ENCODE data around the gene SLC26A9.

SLC26A9 gene

GRCh38 chr1:205943245-205943644 is at the start of gene SLC26A9:
SLC26A9 (minus strand) TSS chr1:205943456; CDS start chr1:205935820, 7,636 bp downstream.
- H3K27ac Mint-ChIP-seq: no peak within 1 kb of the TSS
- H3K36me3 Mint-ChIP-seq: no peaks in the 10 kb centered on the region
- ATAC-seq (no peak), DNase-seq (ENCODE audit: low spot score in 2 of 2) (no peak)
- no peak within 1 kb of the TSS for H3K4me3 Mint-ChIP-seq
- no peaks in the 10 kb centered on the region for H3K9me3 Mint-ChIP-seq
- H3K4me1 Mint-ChIP-seq: no peaks in the 10 kb centered on the region

DNA sequence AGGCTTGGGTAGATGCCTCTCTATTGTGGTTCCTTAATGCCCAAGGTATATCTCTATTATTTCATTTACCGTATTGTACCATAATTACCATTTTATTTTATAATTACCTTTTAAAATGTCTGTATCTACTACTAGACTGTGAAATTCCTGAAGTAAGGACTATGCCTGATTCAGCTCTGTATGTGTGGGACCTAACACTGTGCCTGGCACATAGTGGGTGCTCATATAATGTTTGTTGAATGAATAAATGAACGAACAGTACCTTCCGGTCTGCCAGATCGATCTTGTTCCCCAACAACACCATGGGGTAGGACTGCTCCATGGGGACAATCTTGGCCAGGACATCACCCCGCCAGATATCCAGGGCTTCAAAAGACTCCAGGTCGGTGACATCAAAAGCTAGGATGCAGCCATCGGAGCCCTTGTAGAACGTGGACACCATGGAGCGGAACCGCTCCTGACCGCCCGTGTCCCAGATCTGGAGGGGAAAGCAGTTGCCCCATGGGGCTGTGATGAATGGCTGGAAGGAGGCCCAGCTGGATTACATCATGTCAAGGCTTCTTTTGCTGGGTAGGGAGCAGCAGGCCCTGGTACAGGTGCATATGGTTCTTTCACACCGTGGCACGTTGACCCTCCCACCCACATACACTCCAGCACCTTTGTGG is 49.1 kb upstream of the SLC26A9 start:
- ATAC-seq: no peak
- no peaks in the 10 kb centered on the region for H3K36me3 Mint-ChIP-seq
- no peak overlapping the region for H3K4me3 Mint-ChIP-seq
- no peak for DNase-seq (ENCODE audit: low spot score in 2 of 2)
- no peaks in the 10 kb centered on the region for H3K9me3 Mint-ChIP-seq
- no peak overlapping the region for H3K27ac Mint-ChIP-seq
- H3K4me1 Mint-ChIP-seq: peaks cover 9% of the 10 kb centered on the region

DNA sequence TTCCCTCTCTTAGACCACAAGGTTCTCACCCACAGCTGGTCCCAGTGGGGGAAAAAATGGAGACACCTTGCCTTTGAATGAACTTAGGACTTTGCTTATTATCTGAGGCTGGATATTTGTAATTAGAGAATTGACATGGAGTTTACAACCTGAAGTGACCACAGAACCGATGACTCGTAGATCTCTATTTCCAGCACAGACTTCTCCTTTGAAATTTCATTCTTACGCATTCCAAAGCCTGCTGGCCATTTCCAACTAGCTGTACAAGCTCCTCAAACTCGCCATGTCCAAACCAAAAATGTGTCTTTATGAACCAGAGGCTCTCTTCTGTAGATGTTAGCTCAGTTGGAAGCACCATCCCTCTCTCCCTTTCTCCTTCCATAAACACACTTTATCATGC is 48.0 kb upstream of the SLC26A9 start:
- Mint-ChIP-seq H3K4me1 (peaks cover under 1% of the 10 kb centered on the region), H3K9me3 (no peaks in the 10 kb centered on the region), H3K36me3 (no peaks in the 10 kb centered on the region), H3K4me3 (no peak overlapping the region), H3K27ac (no peak overlapping the region)
- DNase-seq (ENCODE audit: low spot score in 2 of 2) (no peak), ATAC-seq (no peak)

DNA sequence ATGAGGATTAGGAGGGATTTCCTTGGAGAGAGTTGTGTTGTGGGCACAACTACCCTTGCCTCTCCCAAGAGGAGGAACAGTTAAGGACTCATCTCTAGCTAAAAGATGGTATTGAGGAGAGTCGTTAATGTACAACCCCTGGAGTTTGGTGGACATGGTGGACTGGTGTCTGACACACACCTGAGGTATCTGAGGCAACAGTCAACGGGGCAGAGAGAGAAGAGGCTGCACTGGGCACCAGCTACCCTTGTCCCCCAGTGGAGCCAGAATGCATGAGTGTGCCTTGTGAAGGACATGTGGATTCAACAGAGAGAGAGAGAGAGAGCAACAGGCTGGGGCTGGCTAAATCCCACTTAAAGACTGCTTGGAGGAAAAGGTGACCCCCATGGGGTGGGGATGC is 47.0 kb upstream of the SLC26A9 start:
- Mint-ChIP-seq H3K9me3 (no peaks in the 10 kb centered on the region), H3K27ac (no peak overlapping the region), H3K4me1 (no peaks in the 10 kb centered on the region), H3K36me3 (no peaks in the 10 kb centered on the region), H3K4me3 (no peak overlapping the region)
- no peak for DNase-seq (ENCODE audit: low spot score in 2 of 2)
- peak; percentile 13 for ATAC-seq

DNA sequence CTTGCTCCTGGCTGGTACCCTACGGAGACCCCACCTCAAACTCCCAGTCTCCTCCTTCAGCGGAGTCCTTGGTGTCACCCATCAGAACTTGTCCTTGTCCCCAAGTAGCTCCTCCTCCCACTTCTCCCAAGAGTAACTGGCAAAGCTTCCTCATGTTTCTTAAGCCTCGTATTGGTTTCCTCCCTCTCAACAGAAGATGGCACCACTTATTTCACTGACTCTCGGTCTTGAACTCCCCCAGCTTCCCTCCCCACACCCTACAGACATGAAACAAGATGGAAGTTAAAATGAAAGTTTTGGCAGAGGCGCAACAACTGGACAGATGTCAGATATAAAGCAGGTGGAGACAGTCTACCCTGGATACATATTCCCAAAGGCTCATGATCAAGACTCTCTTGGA is 46.5 kb upstream of the SLC26A9 start:
- Mint-ChIP-seq H3K9me3 (no peaks in the 10 kb centered on the region), H3K4me3 (no peak overlapping the region), H3K36me3 (no peaks in the 10 kb centered on the region), H3K4me1 (no peaks in the 10 kb centered on the region), H3K27ac (no peak overlapping the region)
- DNase-seq (ENCODE audit: low spot score in 2 of 2) (no peak), ATAC-seq (no peak)

- no peaks in the 10 kb centered on the region for H3K9me3 Mint-ChIP-seq
- no peak for ATAC-seq
- no peak for DNase-seq (ENCODE audit: low spot score in 2 of 2)
- no peak overlapping the region for H3K4me3 Mint-ChIP-seq
- H3K27ac Mint-ChIP-seq: no peak overlapping the region
- H3K4me1 Mint-ChIP-seq: no peaks in the 10 kb centered on the region
- H3K36me3 Mint-ChIP-seq: no peaks in the 10 kb centered on the region
These were observed 45.3 kb upstream of the SLC26A9 start for GRCh38 chr1:205988585-205988995.

GRCh38 chr1:205986861-205987260 is 43.6 kb upstream of the SLC26A9 start:
- Mint-ChIP-seq H3K4me1 (no peaks in the 10 kb centered on the region), H3K4me3 (no peak overlapping the region), H3K27ac (no peak overlapping the region), H3K9me3 (peaks cover 5% of the 10 kb centered on the region), H3K36me3 (no peaks in the 10 kb centered on the region)
- DNase-seq (ENCODE audit: low spot score in 2 of 2) (no peak), ATAC-seq (no peak)

GRCh38 chr1:205986292-205986691 is 43.0 kb upstream of the SLC26A9 start:
- H3K36me3 Mint-ChIP-seq: no peaks in the 10 kb centered on the region
- ATAC-seq: no peak
- H3K4me3 Mint-ChIP-seq: no peak overlapping the region
- no peaks in the 10 kb centered on the region for H3K4me1 Mint-ChIP-seq
- H3K27ac Mint-ChIP-seq: no peak overlapping the region
- no peak for DNase-seq (ENCODE audit: low spot score in 2 of 2)
- H3K9me3 Mint-ChIP-seq: peaks cover 5% of the 10 kb centered on the region

DNA sequence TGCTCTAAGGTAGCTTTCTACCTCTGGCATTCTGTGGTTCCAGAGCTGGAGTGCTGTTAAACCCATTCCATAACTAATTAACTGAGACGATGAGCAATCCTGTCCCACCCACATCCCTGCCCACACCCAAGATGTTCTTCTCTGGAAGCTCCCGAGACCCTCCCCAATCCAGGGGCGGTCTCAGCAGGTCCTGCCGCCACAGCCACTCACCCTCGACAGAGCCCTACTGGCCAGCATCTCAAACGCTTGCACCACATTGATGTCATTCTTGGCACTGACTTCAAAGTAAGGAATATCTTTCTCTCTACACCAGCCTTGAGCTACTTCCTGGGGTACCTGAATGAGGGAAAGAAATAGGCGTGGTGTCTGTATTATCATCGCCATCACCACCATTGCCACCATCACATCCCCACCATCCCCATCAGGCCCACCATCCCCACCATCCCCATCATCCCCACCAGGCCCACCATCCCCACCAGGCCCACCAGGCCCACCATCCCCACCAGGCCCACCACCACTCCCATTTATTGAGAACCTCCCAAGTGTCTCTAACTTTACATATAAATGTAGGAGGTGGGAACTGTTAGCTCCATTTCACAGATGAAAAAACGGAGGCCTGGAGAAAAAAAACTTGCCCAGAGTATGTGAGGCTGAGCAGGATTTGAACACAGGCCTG is 42.2 kb upstream of the SLC26A9 start:
- ATAC-seq (no peak), DNase-seq (ENCODE audit: low spot score in 2 of 2) (no peak)
- Mint-ChIP-seq H3K27ac (no peak overlapping the region), H3K4me3 (no peak overlapping the region), H3K9me3 (peaks cover 5% of the 10 kb centered on the region), H3K36me3 (no peaks in the 10 kb centered on the region), H3K4me1 (no peaks in the 10 kb centered on the region)

GRCh38 chr1:205983925-205984725 is 40.9 kb upstream of the SLC26A9 start:
- Mint-ChIP-seq H3K9me3 (peaks cover 5% of the 10 kb centered on the region), H3K27ac (no peak overlapping the region), H3K36me3 (no peaks in the 10 kb centered on the region), H3K4me3 (no peak overlapping the region), H3K4me1 (no peaks in the 10 kb centered on the region)
- ATAC-seq: peak; percentile 65
- DNase-seq (ENCODE audit: low spot score in 2 of 2): no peak

GRCh38 chr1:205981257-205981656 is 38.0 kb upstream of the SLC26A9 start:
- peaks cover 5% of the 10 kb centered on the region for H3K9me3 Mint-ChIP-seq
- no peaks in the 10 kb centered on the region for H3K36me3 Mint-ChIP-seq
- ATAC-seq: no peak
- DNase-seq (ENCODE audit: low spot score in 2 of 2): no peak
- no peaks in the 10 kb centered on the region for H3K4me1 Mint-ChIP-seq
- no peak overlapping the region for H3K4me3 Mint-ChIP-seq
- H3K27ac Mint-ChIP-seq: no peak overlapping the region

GRCh38 chr1:205980237-205980870 is 37.1 kb upstream of the SLC26A9 start:
- Mint-ChIP-seq H3K9me3 (peaks cover 5% of the 10 kb centered on the region), H3K27ac (no peak overlapping the region), H3K36me3 (no peaks in the 10 kb centered on the region), H3K4me1 (no peaks in the 10 kb centered on the region), H3K4me3 (no peak overlapping the region)
- ATAC-seq (no peak), DNase-seq (ENCODE audit: low spot score in 2 of 2) (no peak)

- peaks cover 5% of the 10 kb centered on the region for H3K9me3 Mint-ChIP-seq
- H3K27ac Mint-ChIP-seq: no peak overlapping the region
- H3K4me3 Mint-ChIP-seq: no peak overlapping the region
- H3K36me3 Mint-ChIP-seq: no peaks in the 10 kb centered on the region
- DNase-seq (ENCODE audit: low spot score in 2 of 2) (no peak), ATAC-seq (no peak)
- peaks cover 7% of the 10 kb centered on the region for H3K4me1 Mint-ChIP-seq
These were observed 36.0 kb upstream of the SLC26A9 start for GRCh38 chr1:205979301-205979700.

DNA sequence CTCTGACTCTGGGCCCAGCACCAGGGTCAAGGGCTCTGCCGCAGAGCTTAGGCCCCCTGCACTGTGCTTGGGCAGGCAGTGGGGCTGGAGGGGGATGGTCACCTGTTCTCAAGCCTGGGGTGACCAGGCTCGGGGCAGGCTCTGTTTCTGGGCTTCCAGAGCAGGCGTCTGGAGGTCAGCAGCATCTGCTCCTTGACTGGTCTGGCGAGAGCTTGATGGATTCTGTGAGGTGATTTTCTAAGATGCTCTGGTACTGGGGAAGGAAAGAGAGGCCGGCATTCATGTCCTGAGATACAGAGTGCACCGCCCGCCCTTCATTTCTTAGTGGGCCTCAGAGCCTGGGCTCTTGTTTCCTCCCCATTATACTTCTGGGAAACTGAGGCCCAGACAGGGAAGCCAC is 35.4 kb upstream of the SLC26A9 start:
- Mint-ChIP-seq H3K4me3 (no peak overlapping the region), H3K9me3 (peaks cover 5% of the 10 kb centered on the region), H3K27ac (no peak overlapping the region), H3K36me3 (no peaks in the 10 kb centered on the region), H3K4me1 (peaks cover 13% of the 10 kb centered on the region)
- DNase-seq (ENCODE audit: low spot score in 2 of 2) (no peak), ATAC-seq (no peak)

GRCh38 chr1:205977402-205978014 is 34.3 kb upstream of the SLC26A9 start:
- ATAC-seq (peak; percentile 73), DNase-seq (ENCODE audit: low spot score in 2 of 2) (peak; percentile 60 to 81)
- H3K36me3 Mint-ChIP-seq: no peaks in the 10 kb centered on the region
- H3K4me3 Mint-ChIP-seq: no peak overlapping the region
- peaks cover 24% of the 10 kb centered on the region for H3K4me1 Mint-ChIP-seq
- H3K9me3 Mint-ChIP-seq: peaks cover 5% of the 10 kb centered on the region
- no peak overlapping the region for H3K27ac Mint-ChIP-seq
